ENCODE results near the gene MIGA1. TPM values are rescaled to one million over a fixed set of nuclear protein-coding genes. Genes with fewer than 3 reads are reported as not detected.

The MIGA1 gene
- total RNA-seq, 1 donor from 2014 or later, result 17.5 TPM

- no peak for DNase-seq (ENCODE audit: low spot score)
Observed at GRCh38 chr1:77846966-77847365, 67.5 kb downstream of the MIGA1 start.

- DNase-seq (ENCODE audit: low spot score), result no peak
Observed at GRCh38 chr1:77847621-77848080, 68.2 kb downstream of the MIGA1 start.

- DNase-seq (ENCODE audit: low spot score), result no peak
Observed at GRCh38 chr1:77850082-77850481, 70.6 kb downstream of the MIGA1 start.

GRCh38 chr1:77857552-77857951, 78.1 kb downstream of the MIGA1 start:
- no peak for DNase-seq (ENCODE audit: low spot score)

GRCh38 chr1:77858725-77859124, 79.3 kb downstream of the MIGA1 start:
- no peak for DNase-seq (ENCODE audit: low spot score)

GRCh38 chr1:77859248-77859647, 79.8 kb downstream of the MIGA1 start:
- no peak for DNase-seq (ENCODE audit: low spot score)

GRCh38 chr1:77866296-77866695, 86.8 kb downstream of the MIGA1 start:
- no peak for DNase-seq (ENCODE audit: low spot score)

GRCh38 chr1:77872645-77873044, 93.2 kb downstream of the MIGA1 start:
- no peak for DNase-seq (ENCODE audit: low spot score)

GRCh38 chr1:77873461-77873860, 94.0 kb downstream of the MIGA1 start:
- no peak for DNase-seq (ENCODE audit: low spot score)

- no peak for DNase-seq (ENCODE audit: low spot score)
Observed at GRCh38 chr1:77874804-77875445, 95.5 kb downstream of the MIGA1 start.

- DNase-seq (ENCODE audit: low spot score), result no peak
Observed at GRCh38 chr1:77876884-77877283, 97.4 kb downstream of the MIGA1 start.

GRCh38 chr1:77881061-77881460, 101.6 kb downstream of the MIGA1 start:
- DNase-seq (ENCODE audit: low spot score), result no peak

GRCh38 chr1:77882411-77882810, 103.0 kb downstream of the MIGA1 start:
- no peak for DNase-seq (ENCODE audit: low spot score)

GRCh38 chr1:77888081-77888780, 108.8 kb downstream of the MIGA1 start, which contains the start of gene NEXN:
Gene NEXN (plus strand): TSS chr1:77888624. CDS start chr1:77916107, 27,483 bp downstream.
- DNase-seq (ENCODE audit: low spot score), result no peak

GRCh38 chr1:77888781-77889642, 109.6 kb downstream of the MIGA1 start:
- DNase-seq (ENCODE audit: low spot score), result no peak

- no peak for DNase-seq (ENCODE audit: low spot score)
Observed at GRCh38 chr1:77889671-77890070, 110.2 kb downstream of the MIGA1 start.

GRCh38 chr1:77891200-77891599, 111.8 kb downstream of the MIGA1 start:
- DNase-seq (ENCODE audit: low spot score), result no peak

- no peak for DNase-seq (ENCODE audit: low spot score)
Observed at GRCh38 chr1:77899647-77900320, 120.3 kb downstream of the MIGA1 start.

- no peak for DNase-seq (ENCODE audit: low spot score)
Observed at GRCh38 chr1:77900687-77901293, 121.3 kb downstream of the MIGA1 start.

GRCh38 chr1:77905603-77906002, 126.2 kb downstream of the MIGA1 start:
- no peak for DNase-seq (ENCODE audit: low spot score)

- DNase-seq (ENCODE audit: low spot score), result no peak
Observed at GRCh38 chr1:77906019-77906545, 126.6 kb downstream of the MIGA1 start.

Measured in mesenteric fat pad (tissue), 1 donor.